H9 (cell line): ENCODE results near the gene EFHD2. TPM values are rescaled to one million over a fixed set of nuclear protein-coding genes. Genes with fewer than 3 reads are reported as not detected.

Experiments
- DNase-seq: peaks from one replicate; pipeline ENCODE4 v3.0.0-alpha.2; 2017
- H2AFZ ChIP-seq: one replicate; pipeline ENCODE4 v1.6.1; 2013; ENCODE audit warnings: mild to moderate bottlenecking, low read length, control low read depth, moderate library complexity
- H2AK5ac ChIP-seq: 2 replicates; pipeline ENCODE4 v1.6.1; 2013; ENCODE audit warnings: low read length, control low read depth, mixed read lengths; ENCODE audit not compliant: insufficient read length
- H2BK120ac ChIP-seq: one replicate; pipeline ENCODE4 v1.6.1; 2013; ENCODE audit warnings: low read depth, mild to moderate bottlenecking, low read length, control low read depth, inconsistent platforms; ENCODE audit not compliant: poor library complexity, severe bottlenecking
- H2BK12ac ChIP-seq: 2 replicates; pipeline ENCODE4 v1.6.1; 2013; ENCODE audit warnings: low read length, control low read depth, mixed read lengths, low read depth; ENCODE audit not compliant: insufficient read length
- H2BK15ac ChIP-seq: 2 replicates; pipeline ENCODE4 v1.6.1; 2013; ENCODE audit warnings: low read depth, low read length, control low read depth
- H2BK20ac ChIP-seq: one replicate; pipeline ENCODE4 v1.6.1; 2013; ENCODE audit warnings: low read depth, mild to moderate bottlenecking, low read length, control low read depth, inconsistent platforms; ENCODE audit not compliant: poor library complexity, severe bottlenecking
- H2BK5ac ChIP-seq: 2 replicates; pipeline ENCODE4 v1.6.1; 2013; ENCODE audit warnings: low read length, control low read depth, mixed read lengths; ENCODE audit not compliant: insufficient read length
- H3K14ac ChIP-seq: 2 replicates; pipeline ENCODE4 v1.6.1; 2013; ENCODE audit warnings: low read length, control low read depth; ENCODE audit not compliant: insufficient read depth
- H3K18ac ChIP-seq: 2 replicates; pipeline ENCODE4 v1.6.1; 2013; ENCODE audit warnings: low read depth, mild to moderate bottlenecking, mixed read lengths, low read length, control low read depth; ENCODE audit not compliant: insufficient read length
- H3K23ac ChIP-seq: 2 replicates; pipeline ENCODE4 v1.6.1; 2013; ENCODE audit warnings: low read length, control low read depth, mixed read lengths, low read depth; ENCODE audit not compliant: insufficient read length
- H3K23me2 ChIP-seq: 2 replicates; pipeline ENCODE4 v1.6.1; 2013; ENCODE audit warnings: low read depth, mild to moderate bottlenecking, mixed read lengths, low read length, control low read depth; ENCODE audit not compliant: insufficient read length, poor library complexity, severe bottlenecking
- H3K27ac ChIP-seq: 2 replicates; pipeline ENCODE4 v1.5.1; 2013; ENCODE audit warnings: low read length, control low read depth, mixed read lengths, low read depth; ENCODE audit not compliant: insufficient read length
- H3K27me3 ChIP-seq: 2 replicates; pipeline ENCODE4 v1.6.1; 2013; ENCODE audit warnings: low read length, control low read depth, inconsistent platforms; ENCODE audit not compliant: insufficient read depth
- H3K4ac ChIP-seq: 2 replicates; pipeline ENCODE4 v1.6.1; 2013; ENCODE audit warnings: low read depth, mild to moderate bottlenecking, control low read depth, inconsistent platforms, low read length, moderate library complexity
- H3K4me1 ChIP-seq: 2 replicates; pipeline ENCODE4 v1.6.1; 2013; ENCODE audit warnings: low read length, control low read depth, inconsistent platforms; ENCODE audit not compliant: insufficient read depth
- H3K4me2 ChIP-seq: 2 replicates; pipeline ENCODE4 v1.6.1; 2013; ENCODE audit warnings: low read length, control low read depth, mixed read lengths; ENCODE audit not compliant: insufficient read length, insufficient read depth
- H3K56ac ChIP-seq: 2 replicates; pipeline ENCODE4 v1.6.1; 2013; ENCODE audit warnings: low read depth, mild to moderate bottlenecking, mixed read lengths, low read length, control low read depth; ENCODE audit not compliant: insufficient read length
- H3K79me1 ChIP-seq: 2 replicates; pipeline ENCODE4 v1.6.1; 2013; ENCODE audit warnings: low read depth, mild to moderate bottlenecking, moderate library complexity, low read length, control low read depth, inconsistent platforms; ENCODE audit not compliant: insufficient read depth, poor library complexity, severe bottlenecking
- H3K79me2 ChIP-seq: 2 replicates; pipeline ENCODE4 v1.6.1; 2013; ENCODE audit warnings: low read length, control low read depth, inconsistent platforms; ENCODE audit not compliant: insufficient read depth
- H3K9ac ChIP-seq: 2 replicates; pipeline ENCODE4 v1.6.1; 2013; ENCODE audit warnings: low read length, control low read depth, mixed read lengths; ENCODE audit not compliant: insufficient read length; ENCODE audit errors: extremely low read depth
- H3K9me3 ChIP-seq: one replicate; pipeline ENCODE4 v1.6.1; 2013; ENCODE audit warnings: low read depth, low read length, inconsistent platforms; ENCODE audit not compliant: control insufficient read depth
- H3T11ph ChIP-seq: one replicate; pipeline ENCODE4 v1.6.1; 2013; ENCODE audit warnings: mild to moderate bottlenecking, low read length, control low read depth, inconsistent platforms
- H4K20me1 ChIP-seq: one replicate; pipeline ENCODE4 v1.6.1; 2013; ENCODE audit not compliant: control insufficient read depth, insufficient read length, insufficient read depth
- H4K5ac ChIP-seq: 2 replicates; pipeline ENCODE4 v1.6.1; 2013; ENCODE audit warnings: low read depth, mild to moderate bottlenecking, mixed read lengths, low read length, control low read depth; ENCODE audit not compliant: insufficient read length
- H4K8ac ChIP-seq: replicated peaks from 2 replicates; pipeline ENCODE4 v1.6.1; 2013; ENCODE audit warnings: low read length, control low read depth, mixed read lengths, low read depth; ENCODE audit not compliant: insufficient read length
- H4K91ac ChIP-seq: 2 replicates; pipeline ENCODE4 v1.6.1; 2013; ENCODE audit warnings: low read depth, mild to moderate bottlenecking, moderate library complexity, mixed read lengths, low read length, control low read depth; ENCODE audit not compliant: insufficient read length
- H3K27ac Mint-ChIP-seq, 3 experiments: 2 replicates in 2 of 3; 3 replicates in 1 of 3; pipeline ENCODE4 v1.8.0; 2020 to 2021; ENCODE audit warnings: mixed read lengths in 3 of 3, mild to moderate bottlenecking in 1 of 3, moderate library complexity in 1 of 3
- H3K27me3 Mint-ChIP-seq: 2 replicates; pipeline ENCODE4 v1.8.0; 2021; ENCODE audit warnings: low read depth, mild to moderate bottlenecking, moderate library complexity, mixed read lengths
- H3K36me3 Mint-ChIP-seq, 3 experiments: 2 replicates in 2 of 3; 3 replicates in 1 of 3; pipeline ENCODE4 v1.8.0; 2020 to 2021; ENCODE audit warnings: low read depth in 3 of 3, mixed read lengths in 3 of 3; ENCODE audit not compliant: insufficient read depth in 1 of 3
- H3K4me1 Mint-ChIP-seq, 2 experiments: 2 replicates each; pipeline ENCODE4 v1.8.0; 2020; ENCODE audit warnings: mixed read lengths in 2 of 2
- H3K4me3 Mint-ChIP-seq, 2 experiments: 2 replicates in 1 of 2; 3 replicates in 1 of 2; pipeline ENCODE4 v1.8.0; 2020 to 2021; ENCODE audit warnings: mild to moderate bottlenecking in 2 of 2, mixed read lengths in 2 of 2, moderate library complexity in 1 of 2
- H3K9me3 Mint-ChIP-seq, 2 experiments: 2 replicates in 1 of 2; 3 replicates in 1 of 2; pipeline ENCODE4 v1.8.0; 2020; ENCODE audit warnings: mild to moderate bottlenecking in 2 of 2, mixed read lengths in 2 of 2, moderate library complexity in 1 of 2
- WGBS: extraction: QIAGEN DNeasy Blood & Tissue Kit; methylation state at CpG from one replicate; pipeline ENCODE4 v1.1.7; 2013; ENCODE audit warnings: missing lambda C conversion rate, low lambda C conversion rate, mixed read lengths; ENCODE audit not compliant: insufficient read length; ENCODE audit errors: extremely low coverage; 5-methylcytosine and 5-hydroxymethylcytosine counted together
- total RNA-seq: library from RNA; stranded (reverse); gene quantifications from 2 replicates; pipeline ENCODE4 v1.2.1, GENCODE V29; 2021
- TF ChIP-seq, protein P1 (sequence below): fragments of 200-600 bp; sonication (generic); conservative IDR thresholded peaks from 3 replicates; pipeline ENCODE4 v1.8.0; 2021; ENCODE audit warnings: antibody characterized with exemption, mild to moderate bottlenecking

The EFHD2 gene
- total RNA-seq, 1 experiment from 2014 or later = 16.5 TPM

DNA sequence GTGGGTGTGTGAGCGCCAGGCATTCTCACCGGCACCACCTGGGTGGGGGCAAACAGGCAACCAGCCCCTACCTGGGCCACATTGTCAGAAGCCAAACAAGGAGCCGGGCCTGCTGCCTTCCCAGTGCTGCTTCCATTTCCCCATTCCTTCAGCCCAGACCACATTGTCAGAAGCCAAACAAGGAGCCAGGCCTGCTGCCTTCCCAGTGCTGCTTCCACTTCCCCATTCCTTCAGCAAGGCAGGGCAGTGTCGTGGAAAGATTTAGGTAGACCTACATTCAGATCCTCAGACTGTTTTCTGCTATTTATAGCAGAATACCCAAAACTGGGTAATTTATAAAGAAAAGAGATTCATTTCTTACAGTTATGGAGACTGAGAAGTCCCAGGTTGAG lies 47.0 kb upstream of the EFHD2 start:
- no peak overlapping the region for H2BK120ac ChIP-seq
- Mint-ChIP-seq H3K27me3 (peaks cover 18% of the 10 kb centered on the region), H3K36me3 (no peaks in the 10 kb centered on the region), H3K27ac (peak overlapping the region in 1 of 3 experiments; percentile 70; a peak in 1 of 7 replicates), H3K4me3 (no peak overlapping the region), H3K4me1 (peaks cover 9 to 16% of the 10 kb centered on the region in 2 experiments), H3K9me3 (no peaks in the 10 kb centered on the region)
- no peaks in the 10 kb centered on the region for H3K23me2 ChIP-seq
- H2AK5ac ChIP-seq = no peak overlapping the region
- no peak overlapping the region for H3K4ac ChIP-seq
- H2AFZ ChIP-seq = no peak overlapping the region
- no peak overlapping the region for H4K5ac ChIP-seq
- no peak overlapping the region for H3K56ac ChIP-seq
- no peak overlapping the region for H3K23ac ChIP-seq
- H3K14ac ChIP-seq = no peak overlapping the region
- no peaks in the 10 kb centered on the region for H3K79me1 ChIP-seq
- no peaks in the 10 kb centered on the region for H3K4me1 ChIP-seq
- H3K18ac ChIP-seq = no peak overlapping the region
- H2BK20ac ChIP-seq = no peak overlapping the region
- H2BK15ac ChIP-seq = no peak overlapping the region
- no peak overlapping the region for H3T11ph ChIP-seq
- no peak overlapping the region for H2BK12ac ChIP-seq
- TF ChIP-seq, protein P1, sequence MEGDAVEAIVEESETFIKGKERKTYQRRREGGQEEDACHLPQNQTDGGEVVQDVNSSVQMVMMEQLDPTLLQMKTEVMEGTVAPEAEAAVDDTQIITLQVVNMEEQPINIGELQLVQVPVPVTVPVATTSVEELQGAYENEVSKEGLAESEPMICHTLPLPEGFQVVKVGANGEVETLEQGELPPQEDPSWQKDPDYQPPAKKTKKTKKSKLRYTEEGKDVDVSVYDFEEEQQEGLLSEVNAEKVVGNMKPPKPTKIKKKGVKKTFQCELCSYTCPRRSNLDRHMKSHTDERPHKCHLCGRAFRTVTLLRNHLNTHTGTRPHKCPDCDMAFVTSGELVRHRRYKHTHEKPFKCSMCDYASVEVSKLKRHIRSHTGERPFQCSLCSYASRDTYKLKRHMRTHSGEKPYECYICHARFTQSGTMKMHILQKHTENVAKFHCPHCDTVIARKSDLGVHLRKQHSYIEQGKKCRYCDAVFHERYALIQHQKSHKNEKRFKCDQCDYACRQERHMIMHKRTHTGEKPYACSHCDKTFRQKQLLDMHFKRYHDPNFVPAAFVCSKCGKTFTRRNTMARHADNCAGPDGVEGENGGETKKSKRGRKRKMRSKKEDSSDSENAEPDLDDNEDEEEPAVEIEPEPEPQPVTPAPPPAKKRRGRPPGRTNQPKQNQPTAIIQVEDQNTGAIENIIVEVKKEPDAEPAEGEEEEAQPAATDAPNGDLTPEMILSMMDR = no peak
- no peak for DNase-seq
- H3K27me3 ChIP-seq = no peaks in the 10 kb centered on the region
- no peak overlapping the region for H3K9ac ChIP-seq
- no peak overlapping the region for H4K91ac ChIP-seq
- WGBS = no CpG with 5 or more reads among the region's 4 CpGs
- no peaks in the 10 kb centered on the region for H4K20me1 ChIP-seq
- H3K79me2 ChIP-seq = no peaks in the 10 kb centered on the region
- H2BK5ac ChIP-seq = no peak overlapping the region
- H3K9me3 ChIP-seq = no peaks in the 10 kb centered on the region
- no peak overlapping the region for H3K27ac ChIP-seq
- H3K4me2 ChIP-seq = no peak overlapping the region
- no peak overlapping the region for H4K8ac ChIP-seq
